GM10266 (cell line): ENCODE results near the gene MATN4.

Experiments
- DNase-seq: peaks from one replicate; pipeline ENCODE4 v3.0.0; 2012; ENCODE audit errors: extremely low spot score
- CTCF ChIP-seq: IDR thresholded peaks from 2 replicates; pipeline ENCODE4 v1.5.1; 2012; ENCODE audit warnings: mild to moderate bottlenecking, low read depth; ENCODE audit not compliant: control insufficient read depth, insufficient read depth; ENCODE audit errors: missing control alignments

Gene MATN4

GRCh38 chr20:45311589-45312211 is 3.6 kb upstream of the MATN4 start:
- TF ChIP-seq CTCF: peak; percentile 79
- DNase-seq: peak; percentile 86

GRCh38 chr20:45309075-45309474 is 976 bp upstream of the MATN4 start:
- DNase-seq: no peak

GRCh38 chr20:45307076-45307640 is 941 bp downstream of the MATN4 start:
- DNase-seq: no peak
- no peak for TF ChIP-seq CTCF

More at GRCh38 chr20:45309075-45309474, 976 bp upstream of the MATN4 start:
- no peak for TF ChIP-seq CTCF

GRCh38 chr20:45306431-45306982 is 1.6 kb downstream of the MATN4 start, which contains the start of gene RBPJL:
Gene RBPJL, plus strand, starts transcription at chr20:45306840. Its CDS starts 83 bp downstream, at chr20:45306923.
- TF ChIP-seq CTCF: peak; percentile 87
- peak; percentile 69 for DNase-seq

- no peak for TF ChIP-seq CTCF
- peak; percentile 22 for DNase-seq
Observed at GRCh38 chr20:45305262-45305661, 2.8 kb downstream of the MATN4 start.

- no peak for TF ChIP-seq CTCF
- peak; percentile 23 for DNase-seq
Observed at GRCh38 chr20:45304464-45304999, 3.6 kb downstream of the MATN4 start.
